HG02970 (cell line): ENCODE results near the gene C15orf40.

Experiments used
- ATAC-seq: cut with Tn5 transposase; IDR thresholded peaks from one replicate; pipeline ENCODE4 v1.9.1; 2021; ENCODE audit warnings: mild to moderate bottlenecking, moderate library complexity, moderate number of reproducible peaks; ENCODE audit not compliant: unreplicated experiment, low FRiP score

The C15orf40 gene

DNA sequence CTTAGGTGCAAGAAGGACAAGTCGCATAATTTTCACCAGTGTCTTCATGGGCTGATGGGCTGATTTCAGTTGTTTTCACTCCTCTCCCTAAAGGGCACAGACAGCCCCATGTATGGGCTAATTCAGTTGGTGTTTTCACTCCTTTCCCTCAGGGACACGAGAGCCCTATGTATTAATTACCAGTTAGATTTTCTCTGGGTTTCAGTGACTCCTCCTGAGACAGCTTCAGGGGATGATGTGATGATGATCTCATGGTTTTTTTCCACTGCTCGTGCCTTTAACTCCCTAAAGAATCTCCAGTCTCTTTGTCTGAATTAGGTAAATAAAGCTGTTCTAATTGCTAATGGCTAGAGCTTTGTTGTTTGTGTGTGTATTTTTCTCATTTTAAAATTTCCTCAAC is 15.5 kb downstream of the C15orf40 start:
- no peak for ATAC-seq

DNA sequence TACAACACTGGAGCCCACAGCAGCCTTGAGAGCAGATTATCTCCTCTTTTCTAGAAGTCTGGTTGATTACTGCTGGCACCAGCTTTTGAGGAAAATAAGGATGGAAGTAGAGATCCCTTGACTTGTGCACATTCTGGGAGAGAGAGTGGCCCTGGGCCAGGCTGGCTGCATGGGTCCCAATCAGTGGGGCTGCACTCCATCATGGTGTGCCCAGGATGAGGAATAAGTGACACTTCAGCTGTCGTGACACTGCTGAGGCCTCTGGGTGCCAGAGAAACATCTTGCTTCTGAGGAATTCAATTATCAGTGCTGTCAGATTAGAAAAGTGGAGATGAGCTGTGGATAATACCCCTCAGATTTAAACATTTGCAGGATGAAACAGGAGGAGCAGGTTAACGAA is 16.4 kb downstream of the C15orf40 start:
- ATAC-seq: no peak

DNA sequence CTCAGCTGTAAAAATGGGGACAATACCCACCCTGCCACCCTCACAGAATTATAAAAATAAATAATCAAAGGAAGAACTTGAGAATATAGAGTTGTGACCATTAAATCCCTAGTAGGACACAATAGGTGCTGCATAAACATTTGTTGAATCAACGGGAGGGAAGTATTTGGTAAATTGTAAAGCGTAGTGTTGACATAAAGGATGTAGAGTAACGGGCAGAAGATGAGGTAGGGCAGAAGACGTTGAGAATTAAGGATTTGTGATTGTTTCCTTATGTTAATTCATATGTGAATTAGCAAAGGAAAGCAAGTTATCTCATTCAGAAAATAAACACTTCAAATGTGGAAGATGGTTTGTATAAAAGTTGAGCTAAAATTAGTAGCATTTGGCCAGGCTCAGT is 18.3 kb downstream of the C15orf40 start:
- no peak for ATAC-seq

DNA sequence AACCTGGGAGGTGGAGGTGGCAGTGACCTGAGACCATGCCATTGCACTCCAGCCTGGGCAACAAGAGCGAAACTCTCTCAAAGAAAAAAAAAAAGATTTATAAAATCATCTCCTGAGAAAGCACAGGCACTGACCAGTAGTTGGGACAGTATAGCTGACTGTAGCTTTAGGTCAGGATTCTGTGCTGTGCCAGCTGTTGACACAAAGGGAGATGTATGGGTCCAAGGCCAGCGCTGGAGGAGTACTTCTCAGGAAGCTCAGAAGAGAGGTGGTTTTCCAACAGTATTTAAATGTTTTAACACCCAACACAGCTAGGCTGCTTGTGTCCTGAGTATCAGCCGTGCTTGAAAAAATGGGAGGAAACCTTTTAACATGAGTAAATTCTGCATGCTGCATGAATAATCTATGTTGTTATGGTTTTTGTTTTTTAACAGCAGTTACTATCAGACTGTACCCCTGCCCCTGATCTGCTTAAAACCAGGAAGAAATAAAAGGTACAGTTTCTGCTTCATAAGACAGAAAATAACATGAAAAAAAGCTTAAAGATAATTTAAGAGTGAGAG is 18.9 kb downstream of the C15orf40 start:
- no peak for ATAC-seq

DNA sequence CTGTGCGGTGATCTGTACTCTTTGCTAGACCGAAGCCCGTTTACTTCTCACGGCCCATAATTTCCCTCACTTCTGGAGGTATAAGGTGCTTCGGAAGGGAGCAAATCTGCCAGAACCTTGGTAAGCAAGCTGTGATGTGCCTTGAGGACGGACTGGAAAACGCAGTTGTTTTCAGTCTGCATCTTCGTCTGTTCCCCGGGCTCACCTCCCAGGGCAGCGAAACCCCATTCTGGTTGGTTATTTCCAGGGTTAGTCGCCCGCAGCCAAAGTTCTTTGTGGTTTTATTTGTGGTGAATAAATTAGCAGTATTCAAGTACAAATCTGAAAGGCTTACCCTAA is 25.0 kb downstream of the C15orf40 start:
- peak; percentile 31 for ATAC-seq

DNA sequence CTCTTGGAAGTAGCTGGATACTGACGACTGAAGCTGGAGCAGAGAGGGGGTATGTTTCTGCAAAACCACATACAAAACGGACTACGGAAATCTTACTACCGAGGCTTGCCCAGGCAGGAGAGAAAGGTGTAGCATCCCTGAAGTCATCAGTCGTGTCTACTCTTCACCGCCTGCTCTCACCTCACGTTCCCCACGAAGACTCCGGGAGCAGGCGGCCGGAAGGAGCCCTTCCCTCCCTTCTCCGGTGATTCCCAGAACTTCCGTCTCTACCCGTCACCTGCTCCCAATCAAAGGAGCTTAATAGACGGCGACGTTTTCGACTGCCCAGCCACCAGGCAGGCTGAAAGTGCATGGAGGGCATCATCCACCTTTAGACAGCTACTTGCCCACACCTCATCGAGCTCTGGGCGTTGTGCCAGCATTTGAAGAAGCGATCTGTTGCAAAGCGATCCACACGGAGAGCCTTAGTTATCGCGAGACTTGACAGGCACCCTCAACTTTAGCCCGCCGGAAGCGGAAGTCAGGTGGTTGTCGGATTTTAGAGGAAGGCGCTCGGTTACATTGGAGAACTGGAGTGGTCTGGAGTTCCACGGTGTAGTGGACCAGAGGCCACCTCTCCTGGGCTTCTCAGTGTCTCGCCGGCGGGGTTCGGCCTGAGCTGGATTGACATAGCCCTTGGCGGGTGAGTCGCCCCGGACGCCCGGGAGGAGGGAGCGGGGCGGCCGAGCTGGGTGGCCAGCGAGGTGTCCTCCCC is 25.6 kb downstream of the C15orf40 start, which contains the start of gene RAMAC:
TSS of gene RAMAC (plus strand) at position 523 of the 754 bp plus-strand sequence. CDS start 2,809 bp downstream, outside the sequence.
- peak; percentile 88 for ATAC-seq

DNA sequence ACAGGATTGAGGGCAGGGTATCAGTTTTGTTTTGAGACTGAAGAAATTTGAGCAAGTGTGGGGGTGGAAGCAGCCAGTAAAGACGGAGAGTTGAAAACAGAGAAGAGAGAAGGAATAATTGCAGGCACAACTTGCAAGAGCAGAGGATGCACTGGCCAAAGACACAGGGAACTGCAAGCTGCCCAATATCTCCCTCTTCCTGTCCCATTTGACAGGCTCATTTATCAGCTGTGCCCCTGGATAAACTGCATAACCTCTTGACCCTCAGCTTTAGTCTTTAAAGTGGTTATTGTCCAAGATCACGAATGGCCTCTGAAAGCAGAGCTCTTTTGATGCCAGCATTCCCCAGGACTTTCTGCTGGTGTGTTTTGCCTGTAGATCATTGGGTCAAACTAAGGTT is 30.5 kb downstream of the C15orf40 start:
- ATAC-seq: no peak

DNA sequence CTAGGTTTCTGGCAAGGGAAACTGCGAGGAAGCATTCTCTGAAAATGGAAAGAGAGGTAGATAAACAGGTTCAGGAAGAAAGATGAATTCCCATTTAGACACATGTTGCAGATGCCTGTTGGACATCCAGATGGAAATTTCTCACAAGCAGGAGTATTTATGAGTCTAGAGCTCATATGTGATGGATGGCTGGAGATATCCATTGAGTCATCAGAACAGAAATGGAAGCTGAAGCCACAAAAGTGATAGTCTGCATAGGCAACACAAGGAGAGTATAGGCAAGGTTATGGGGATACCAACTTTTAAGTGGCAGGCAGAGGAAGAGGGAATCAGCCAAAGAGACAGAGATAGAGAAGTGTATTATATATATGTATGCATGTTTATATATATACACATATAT is 31.7 kb downstream of the C15orf40 start:
- ATAC-seq: no peak

DNA sequence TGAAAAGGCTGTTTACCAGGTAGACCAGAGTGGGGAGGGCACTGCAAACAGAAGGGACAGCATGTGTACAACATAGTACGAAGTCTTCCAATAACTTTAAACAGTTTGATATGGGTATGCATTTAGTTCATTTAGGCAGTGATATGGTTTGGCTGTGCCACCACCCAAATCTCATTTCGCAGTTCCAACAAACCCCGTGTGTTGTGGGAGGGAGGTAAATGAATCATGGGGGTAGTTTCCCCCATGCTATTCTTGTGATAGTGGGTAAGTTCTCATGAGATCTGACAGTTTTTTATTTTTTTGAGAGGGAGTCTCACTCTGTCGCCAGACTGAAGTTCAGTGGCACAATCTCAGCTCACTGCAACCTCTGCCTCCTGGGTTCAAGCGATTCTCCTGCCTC is 33.0 kb downstream of the C15orf40 start:
- ATAC-seq: no peak

DNA sequence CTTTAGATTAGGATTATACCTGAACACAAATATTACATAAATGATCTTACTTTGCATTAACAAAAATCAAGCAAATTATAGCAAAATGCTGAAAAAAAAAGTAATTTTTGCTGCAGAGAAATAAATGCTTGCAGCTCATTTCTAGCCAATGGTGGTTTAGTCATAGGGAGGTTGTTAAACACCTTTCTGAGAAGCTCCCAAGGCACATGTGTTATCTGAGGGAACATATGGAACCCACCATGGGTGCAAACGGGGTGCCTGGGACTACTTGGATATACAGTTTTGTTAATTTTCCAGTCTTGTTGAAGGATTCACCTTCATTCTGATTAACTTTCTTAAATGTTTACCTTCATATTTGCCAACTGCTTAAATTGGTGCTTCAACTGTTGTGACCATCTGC is 34.4 kb downstream of the C15orf40 start:
- ATAC-seq: no peak

DNA sequence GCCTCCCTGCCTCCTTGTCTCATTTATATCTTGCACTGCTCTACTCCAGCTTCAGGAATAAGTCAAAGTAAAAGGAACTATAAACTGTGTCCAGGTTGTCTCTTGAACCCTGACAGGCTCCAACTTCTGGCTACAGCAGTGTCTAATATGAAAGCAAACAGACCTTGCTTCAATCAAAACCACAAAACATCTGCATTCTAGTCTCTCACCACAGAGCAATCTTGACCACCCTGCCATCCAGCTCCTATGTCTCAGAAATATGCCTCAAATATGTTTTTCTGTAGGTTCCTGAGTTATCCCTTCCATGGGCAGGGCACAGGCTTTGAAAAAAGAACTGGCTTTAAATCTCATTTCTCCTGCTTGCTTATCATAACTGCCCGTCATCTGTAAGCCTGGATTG is 38.4 kb downstream of the C15orf40 start:
- no peak for ATAC-seq

DNA sequence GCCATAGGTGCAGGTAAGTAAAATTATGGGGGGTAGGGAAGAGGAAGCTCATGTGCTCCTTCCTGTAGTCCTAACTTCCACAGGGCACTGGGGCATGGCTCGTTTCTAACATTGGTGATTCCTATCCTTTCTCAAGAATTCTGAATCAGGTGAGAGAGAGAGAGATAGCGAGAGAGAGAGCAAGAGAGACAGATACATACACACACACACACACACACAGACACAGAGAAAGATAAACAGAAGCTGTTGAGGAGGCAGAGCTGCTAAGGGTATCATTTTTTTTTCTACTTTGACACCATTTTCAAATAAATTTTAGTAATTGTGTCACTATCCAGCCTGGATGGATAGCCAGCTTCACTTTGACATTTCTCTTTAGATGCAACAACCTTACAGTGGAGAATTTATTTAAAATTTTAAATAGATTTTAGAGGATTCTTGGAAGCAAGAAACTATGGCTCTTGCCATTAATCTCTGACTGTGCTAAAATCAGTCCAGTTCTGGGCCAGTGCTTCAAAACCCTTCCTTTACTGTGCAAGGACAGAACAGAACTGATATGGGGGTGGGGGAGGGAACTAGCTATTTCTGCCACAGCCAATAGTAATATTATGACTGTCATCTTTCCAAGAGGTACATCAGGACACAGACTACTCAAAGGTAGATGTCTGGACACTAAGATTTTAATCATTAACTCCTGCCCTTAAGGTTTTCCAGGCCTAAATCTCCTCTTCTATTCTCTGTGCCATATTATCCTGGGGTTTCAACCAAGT is 40.0 kb downstream of the C15orf40 start:
- no peak for ATAC-seq

DNA sequence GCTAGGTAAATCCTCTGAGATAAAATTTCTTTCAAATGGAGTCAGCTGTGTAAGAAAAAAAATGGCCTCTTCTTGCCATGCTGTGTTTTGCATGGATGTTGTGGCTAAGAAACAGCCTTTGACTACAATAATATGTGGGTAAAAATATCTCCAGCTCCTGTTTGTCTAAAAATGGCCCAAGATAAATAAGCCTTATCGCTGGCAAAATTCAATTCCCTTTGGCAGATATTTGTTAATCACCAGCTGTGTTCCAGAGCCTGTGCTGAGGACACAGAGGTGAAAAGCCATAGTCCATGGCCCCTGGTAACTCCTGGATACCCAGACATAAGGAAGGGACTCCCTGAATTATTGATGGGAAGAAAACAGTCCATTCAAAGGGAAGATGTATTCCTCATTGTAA is 40.7 kb downstream of the C15orf40 start:
- ATAC-seq: no peak

DNA sequence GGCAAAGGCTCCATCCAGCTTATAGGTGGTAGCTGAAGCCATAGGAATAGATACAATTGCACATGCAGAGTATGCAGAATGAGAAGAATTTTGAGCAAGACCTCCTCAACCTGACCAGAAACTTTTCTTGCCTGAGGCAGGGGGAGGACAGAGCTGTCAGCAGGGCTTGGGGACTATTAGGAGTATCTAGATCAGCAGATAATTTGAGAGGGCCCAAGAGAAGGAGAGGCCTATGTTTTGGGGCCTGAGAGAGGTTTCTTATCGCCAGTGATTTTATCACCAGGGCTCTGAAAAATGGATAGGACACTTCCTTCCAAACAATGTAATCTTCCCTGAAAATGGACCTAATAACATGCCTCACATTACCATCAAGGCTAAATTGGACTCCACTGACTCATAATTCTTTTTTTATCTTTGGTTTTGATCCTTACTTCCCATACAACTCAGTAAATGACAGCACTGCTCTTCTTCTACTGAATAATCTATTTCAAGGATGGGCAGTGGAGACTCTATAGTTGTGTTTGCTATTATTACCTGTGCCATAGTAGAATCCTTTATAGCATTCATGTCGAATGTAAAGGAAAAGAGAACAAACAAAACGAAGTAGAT is 41.3 kb downstream of the C15orf40 start:
- no peak for ATAC-seq

DNA sequence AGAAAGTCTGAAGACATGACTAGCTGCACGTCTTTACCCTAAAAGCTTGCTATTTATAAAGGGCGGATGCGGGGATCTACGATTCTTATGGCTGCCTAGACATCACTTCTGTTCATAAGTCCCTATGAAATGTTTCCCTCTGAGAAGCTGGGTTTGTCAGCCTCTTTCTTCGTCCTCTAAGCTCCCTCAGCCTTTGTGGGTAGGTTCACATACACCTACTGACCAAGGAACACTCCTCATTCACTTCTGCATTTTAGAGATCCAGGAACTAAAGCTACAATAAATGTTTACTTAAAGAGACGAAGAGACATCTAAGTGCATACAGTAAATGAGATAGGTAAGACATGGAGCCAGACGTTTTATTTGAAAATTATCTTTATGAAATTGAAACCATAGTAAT is 42.1 kb downstream of the C15orf40 start:
- ATAC-seq: no peak

DNA sequence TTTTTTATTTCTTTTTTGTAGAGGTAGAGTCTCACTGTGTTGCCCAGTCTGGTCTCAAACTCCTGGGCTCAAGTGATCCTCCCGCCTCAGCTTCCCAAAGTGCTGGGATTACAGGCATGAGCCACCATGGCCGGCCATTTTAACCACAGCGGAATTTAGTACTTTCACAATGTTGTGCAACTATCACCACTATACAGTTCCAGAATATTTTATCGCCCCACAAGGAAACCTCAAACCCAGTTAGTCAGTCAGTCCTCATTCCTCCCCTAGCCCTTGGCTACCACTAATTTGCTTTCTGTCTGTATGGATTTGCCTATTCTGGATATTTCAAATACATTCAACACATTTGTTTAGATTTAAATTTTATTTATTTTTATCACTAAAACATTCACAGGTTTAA is 43.4 kb downstream of the C15orf40 start:
- no peak for ATAC-seq

DNA sequence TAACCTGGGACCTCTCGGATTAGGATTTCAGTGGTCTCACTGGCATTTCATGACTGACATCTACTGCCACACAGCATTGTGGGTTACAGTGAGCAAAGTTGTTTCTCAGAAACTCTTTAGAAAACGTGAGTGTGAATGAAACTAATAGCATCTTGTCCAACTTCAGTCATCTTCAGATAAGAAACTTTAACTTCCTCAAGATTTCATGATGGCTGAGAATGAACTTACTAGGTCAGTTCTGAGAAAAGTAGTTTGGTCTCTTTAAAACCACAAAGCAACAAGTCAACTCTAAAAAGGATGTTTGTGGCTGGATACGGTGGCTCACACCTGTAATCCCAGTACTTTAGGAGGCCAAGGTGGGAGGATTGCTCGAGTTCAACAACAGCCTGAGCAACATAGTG is 44.8 kb downstream of the C15orf40 start:
- ATAC-seq: no peak

DNA sequence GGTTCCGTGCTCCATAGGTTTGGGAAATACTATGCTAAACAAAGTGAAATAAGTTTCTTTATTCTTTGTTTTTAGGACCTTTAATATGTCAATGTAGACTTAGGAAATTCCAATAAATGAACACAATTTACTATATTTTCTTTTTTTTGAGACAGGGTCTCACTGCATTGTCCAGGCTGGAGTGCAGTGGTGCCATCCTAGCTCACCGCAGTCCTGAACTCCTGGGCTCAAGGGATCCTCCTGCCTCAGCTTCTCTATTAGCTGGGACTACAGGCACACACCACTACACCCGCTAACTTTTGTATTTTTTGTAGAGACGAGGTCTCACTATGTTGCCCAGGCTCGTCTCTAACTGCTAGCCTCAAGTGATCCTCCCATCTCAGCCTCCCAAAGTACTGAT is 46.5 kb downstream of the C15orf40 start:
- no peak for ATAC-seq

DNA sequence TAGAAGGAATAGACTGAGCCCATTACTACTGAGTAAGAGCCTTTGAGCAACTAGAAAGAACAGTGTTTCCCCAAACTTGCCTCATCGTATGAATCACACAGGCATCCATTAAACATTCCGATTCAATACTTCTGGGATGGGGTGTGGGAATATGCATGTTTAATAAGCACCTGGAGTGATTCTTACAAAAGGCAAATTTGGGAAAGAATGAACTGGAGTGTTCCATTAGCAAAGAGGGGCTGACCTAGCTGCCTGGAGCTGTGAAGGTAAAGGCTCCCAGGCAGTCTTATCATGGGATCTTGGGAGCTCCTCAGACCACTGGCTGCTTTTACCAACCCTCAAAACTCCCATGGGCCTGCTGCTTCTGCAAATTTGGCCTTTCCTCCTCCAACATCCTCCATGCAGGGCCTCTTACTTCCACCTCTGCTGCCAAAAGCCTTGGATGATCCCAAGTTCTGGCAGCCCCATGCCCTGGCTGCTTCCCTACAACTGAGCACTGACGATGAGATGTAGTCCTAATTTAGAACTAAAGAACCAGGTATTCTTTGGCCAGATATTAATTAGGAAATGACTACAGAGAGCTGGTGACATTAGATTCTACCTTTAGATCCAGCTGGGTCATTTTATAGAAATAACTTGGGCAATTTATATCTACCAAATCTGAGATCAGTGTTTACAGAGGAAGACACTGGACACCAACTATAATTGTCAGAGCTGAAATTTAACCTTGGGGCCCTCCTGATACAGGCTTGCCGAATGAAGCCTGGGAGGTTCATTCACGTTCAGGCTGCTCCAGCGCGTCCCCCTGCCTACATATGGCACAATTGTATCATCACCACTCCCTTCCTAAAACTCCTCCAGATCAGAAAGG is 47.7 kb downstream of the C15orf40 start:
- no peak for ATAC-seq

DNA sequence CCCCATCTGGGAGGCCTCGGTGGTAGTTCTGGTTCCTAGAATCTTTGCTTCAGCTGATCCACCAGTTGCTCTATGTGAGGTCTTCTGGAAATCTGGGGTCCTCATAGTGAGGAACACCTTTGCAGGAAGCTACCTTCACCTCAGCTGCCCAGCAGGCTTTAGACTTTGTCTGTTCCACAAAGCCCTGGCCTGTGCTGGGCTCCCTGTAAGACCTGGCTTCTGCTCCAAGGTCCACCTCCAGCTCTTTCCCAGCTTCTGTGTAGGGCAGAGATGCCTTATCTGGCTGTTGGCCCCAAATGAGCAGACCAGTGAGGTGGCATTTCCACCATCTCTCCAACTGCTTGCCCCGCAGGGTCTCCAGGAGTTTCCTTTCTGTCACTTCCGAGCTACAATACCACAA is 50.7 kb downstream of the C15orf40 start:
- ATAC-seq: no peak
